ENCODE results near the gene CLEC2B.

The CLEC2B gene

GRCh38 chr12:9805883-9806282 is 63.3 kb downstream of the CLEC2B start:
- DNase-seq: no peak
